ENCODE results near the gene TTLL11.
"Not testable (repeated sequence)": the region's sequence is repeated elsewhere in the genome, so short reads cannot be mapped to it uniquely, and the experiment has no call there.

The TTLL11 gene

GRCh38 chr9:122075135-122076030 is 17.7 kb downstream of the TTLL11 start:
- Histone ChIP-seq H4K20me1 (ENCODE audit: control insufficient read depth, insufficient read depth, low read depth, low read length) (no peaks in the 10 kb centered on the region), H3K9me2 (replicated peaks; ENCODE audit: control insufficient read depth, low read length) (no peaks in the 10 kb centered on the region), H3K27ac (ENCODE audit: low read depth, low read length) (no peak overlapping the region), H3K4me1 (ENCODE audit: control insufficient read depth, low read length) (no peaks in the 10 kb centered on the region), H3K79me2 (ENCODE audit: control insufficient read depth, low read length) (no peaks in the 10 kb centered on the region), H3K27me3 (ENCODE audit: control insufficient read depth, low read length) (no peaks in the 10 kb centered on the region), H3K4me2 (ENCODE audit: low read length) (no peak overlapping the region), H3K36me3 (ENCODE audit: control insufficient read depth, low read length) (no peaks in the 10 kb centered on the region), H3K9me3 (ENCODE audit: control insufficient read depth, insufficient read depth, low read length) (no peaks in the 10 kb centered on the region), H3F3A (ENCODE audit: control insufficient read depth, insufficient read depth) (no peaks in the 10 kb centered on the region), H3K4me3 (ENCODE audit: low read length) (no peak overlapping the region)
- TF ChIP-seq EZH2phosphoT487 (IDR thresholded peaks at IDR 0.05; ENCODE audit: borderline replicate concordance, low read length) (no peak), CTCF (IDR thresholded peaks at IDR 0.05; ENCODE audit: low read depth, low read length, poor library complexity, severe bottlenecking) (no peak)

- Histone ChIP-seq H3K4me3 (ENCODE audit: low read length) (no peak overlapping the region), H3K4me1 (ENCODE audit: control insufficient read depth, low read length) (no peaks in the 10 kb centered on the region), H3K9me3 (ENCODE audit: control insufficient read depth, insufficient read depth, low read length) (no peaks in the 10 kb centered on the region), H3F3A (ENCODE audit: control insufficient read depth, insufficient read depth) (no peaks in the 10 kb centered on the region), H3K9me2 (replicated peaks; ENCODE audit: control insufficient read depth, low read length) (no peaks in the 10 kb centered on the region), H4K20me1 (ENCODE audit: control insufficient read depth, insufficient read depth, low read depth, low read length) (no peaks in the 10 kb centered on the region), H3K79me2 (ENCODE audit: control insufficient read depth, low read length) (no peaks in the 10 kb centered on the region), H3K27ac (ENCODE audit: low read depth, low read length) (no peak overlapping the region), H3K4me2 (ENCODE audit: low read length) (no peak overlapping the region), H3K27me3 (ENCODE audit: control insufficient read depth, low read length) (no peaks in the 10 kb centered on the region), H3K36me3 (ENCODE audit: control insufficient read depth, low read length) (no peaks in the 10 kb centered on the region)
- TF ChIP-seq EZH2phosphoT487 (IDR thresholded peaks at IDR 0.05; ENCODE audit: borderline replicate concordance, low read length) (no peak), CTCF (IDR thresholded peaks at IDR 0.05; ENCODE audit: low read depth, low read length, poor library complexity, severe bottlenecking) (no peak)
These were observed 21.4 kb downstream of the TTLL11 start for GRCh38 chr9:122071715-122072114.

DNA sequence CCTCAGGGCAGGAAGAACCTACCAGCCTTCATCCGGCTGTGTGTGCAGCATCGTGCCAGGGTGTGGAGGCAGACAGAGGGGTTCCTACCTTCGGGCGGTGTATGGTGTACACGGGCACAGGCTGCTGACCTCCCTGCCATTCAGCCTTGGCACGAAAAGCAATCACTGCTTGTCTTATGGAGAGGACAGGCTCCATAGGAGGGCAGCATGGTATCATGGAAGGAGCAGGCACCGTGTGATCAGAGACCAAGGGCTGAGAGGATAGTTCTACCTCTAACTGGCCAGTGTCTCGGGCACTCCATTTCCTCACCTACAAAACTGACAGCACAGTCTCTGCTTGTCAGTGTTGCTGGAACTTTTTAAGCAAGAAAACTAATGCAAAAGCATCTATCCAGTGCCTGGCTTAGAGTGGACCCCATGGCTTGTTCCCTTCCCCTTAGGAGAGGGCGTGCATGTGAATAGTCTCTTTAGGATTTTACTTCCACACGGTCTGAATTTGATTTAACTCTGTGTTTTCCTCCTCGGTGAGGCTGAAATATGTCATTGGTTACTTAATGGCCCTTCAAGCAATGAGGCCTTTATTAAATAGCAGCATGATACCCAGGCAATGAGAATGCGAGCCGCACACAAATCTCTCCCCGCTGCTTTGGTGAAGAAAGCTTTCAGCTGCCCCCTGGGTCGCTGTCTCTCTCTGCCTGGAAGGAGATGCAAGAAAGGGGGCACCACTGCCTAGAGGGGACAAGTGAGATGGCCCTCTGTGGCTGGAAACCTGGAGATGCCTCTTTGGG is 22.2 kb downstream of the TTLL11 start:
- Histone ChIP-seq H3K9me2 (replicated peaks; ENCODE audit: control insufficient read depth, low read length) (no peaks in the 10 kb centered on the region), H3K4me3 (ENCODE audit: low read length) (no peak overlapping the region), H3K4me1 (ENCODE audit: control insufficient read depth, low read length) (no peaks in the 10 kb centered on the region), H4K20me1 (ENCODE audit: control insufficient read depth, insufficient read depth, low read depth, low read length) (no peaks in the 10 kb centered on the region), H3K79me2 (ENCODE audit: control insufficient read depth, low read length) (no peaks in the 10 kb centered on the region), H3K36me3 (ENCODE audit: control insufficient read depth, low read length) (no peaks in the 10 kb centered on the region), H3F3A (ENCODE audit: control insufficient read depth, insufficient read depth) (no peaks in the 10 kb centered on the region), H3K27ac (ENCODE audit: low read depth, low read length) (no peak overlapping the region), H3K9me3 (ENCODE audit: control insufficient read depth, insufficient read depth, low read length) (no peaks in the 10 kb centered on the region), H3K27me3 (ENCODE audit: control insufficient read depth, low read length) (no peaks in the 10 kb centered on the region), H3K4me2 (ENCODE audit: low read length) (no peak overlapping the region)
- TF ChIP-seq CTCF (IDR thresholded peaks at IDR 0.05; ENCODE audit: low read depth, low read length, poor library complexity, severe bottlenecking) (no peak), EZH2phosphoT487 (IDR thresholded peaks at IDR 0.05; ENCODE audit: borderline replicate concordance, low read length) (no peak)

GRCh38 chr9:122066680-122067079 is 26.4 kb downstream of the TTLL11 start:
- H3K36me3 ChIP-seq (ENCODE audit: control insufficient read depth, low read length); H3K4me3 ChIP-seq (ENCODE audit: low read length); H3K4me1 ChIP-seq (ENCODE audit: control insufficient read depth, low read length); H3K9me3 ChIP-seq (ENCODE audit: control insufficient read depth, insufficient read depth, low read length); H3K27ac ChIP-seq (ENCODE audit: low read depth, low read length); H3K27me3 ChIP-seq (ENCODE audit: control insufficient read depth, low read length); H4K20me1 ChIP-seq (ENCODE audit: control insufficient read depth, insufficient read depth, low read depth, low read length); H3K4me2 ChIP-seq (ENCODE audit: low read length); H3K79me2 ChIP-seq (ENCODE audit: control insufficient read depth, low read length); H3K9me2 ChIP-seq (replicated peaks; ENCODE audit: control insufficient read depth, low read length); H3F3A ChIP-seq (ENCODE audit: control insufficient read depth, insufficient read depth): not testable (repeated sequence)

Measured in DOHH2 (cell line).